GM19328 (cell line): ENCODE data around the gene TIMD4.

ENCODE experiments used
- ATAC-seq: cut with Tn5 transposase; IDR thresholded peaks from one replicate; pipeline ENCODE4 v1.9.1; 2021; ENCODE audit warnings: mild to moderate bottlenecking, moderate library complexity; ENCODE audit not compliant: unreplicated experiment

TIMD4 gene

GRCh38 chr5:156922207-156922792 lies 40.7 kb downstream of the TIMD4 start:
- peak; percentile 39 for ATAC-seq

- peak; percentile 34 for ATAC-seq
Observed at GRCh38 chr5:156920861-156921431, 42.1 kb downstream of the TIMD4 start.

- peak; percentile 45 for ATAC-seq
Observed at GRCh38 chr5:156920042-156920860, 42.8 kb downstream of the TIMD4 start.

- ATAC-seq = no peak
Observed at GRCh38 chr5:156918311-156918845, 44.6 kb downstream of the TIMD4 start.

- peak; percentile 7 for ATAC-seq
Observed at GRCh38 chr5:156914371-156914737, 48.7 kb downstream of the TIMD4 start.

- peak; percentile 95 for ATAC-seq
Observed at GRCh38 chr5:156913719-156914370, 49.2 kb downstream of the TIMD4 start.

- no peak for ATAC-seq
Observed at GRCh38 chr5:156913355-156913718, 49.7 kb downstream of the TIMD4 start.

GRCh38 chr5:156912869-156913268 lies 50.2 kb downstream of the TIMD4 start:
- ATAC-seq = no peak

GRCh38 chr5:156909180-156909579 lies 53.8 kb downstream of the TIMD4 start:
- no peak for ATAC-seq

- ATAC-seq = no peak
Observed at GRCh38 chr5:156907667-156908066, 55.4 kb downstream of the TIMD4 start.

- ATAC-seq = no peak
Observed at GRCh38 chr5:156906807-156907206, 56.2 kb downstream of the TIMD4 start.

- no peak for ATAC-seq
Observed at GRCh38 chr5:156896546-156896945, 66.5 kb downstream of the TIMD4 start.

- ATAC-seq = peak; percentile 62
Observed at GRCh38 chr5:156893517-156893916, 69.5 kb downstream of the TIMD4 start.

GRCh38 chr5:156892864-156893263 lies 70.2 kb downstream of the TIMD4 start:
- ATAC-seq = no peak

- no peak for ATAC-seq
Observed at GRCh38 chr5:156892223-156892622, 70.8 kb downstream of the TIMD4 start.

- no peak for ATAC-seq
Observed at GRCh38 chr5:156888520-156888919, 74.5 kb downstream of the TIMD4 start.

GRCh38 chr5:156883316-156883875 lies 79.6 kb downstream of the TIMD4 start:
- ATAC-seq = no peak

- ATAC-seq = peak; percentile 85
Observed at GRCh38 chr5:156879665-156880285, 83.3 kb downstream of the TIMD4 start.

- no peak for ATAC-seq
Observed at GRCh38 chr5:156871212-156871611, 91.8 kb downstream of the TIMD4 start.

GRCh38 chr5:156870498-156870839 lies 92.6 kb downstream of the TIMD4 start:
- ATAC-seq = no peak
